AG08395 (cell line): ENCODE results near the gene ZSWIM5.
"Not testable (repeated sequence)": the region's sequence is repeated elsewhere in the genome, so short reads cannot be mapped to it uniquely, and the experiment has no call there.

ENCODE experiments used
- DNase-seq: peaks from one replicate; pipeline ENCODE4 v3.0.0; 2012; ENCODE audit warnings: mixed read lengths, low spot score

Gene ZSWIM5

DNA sequence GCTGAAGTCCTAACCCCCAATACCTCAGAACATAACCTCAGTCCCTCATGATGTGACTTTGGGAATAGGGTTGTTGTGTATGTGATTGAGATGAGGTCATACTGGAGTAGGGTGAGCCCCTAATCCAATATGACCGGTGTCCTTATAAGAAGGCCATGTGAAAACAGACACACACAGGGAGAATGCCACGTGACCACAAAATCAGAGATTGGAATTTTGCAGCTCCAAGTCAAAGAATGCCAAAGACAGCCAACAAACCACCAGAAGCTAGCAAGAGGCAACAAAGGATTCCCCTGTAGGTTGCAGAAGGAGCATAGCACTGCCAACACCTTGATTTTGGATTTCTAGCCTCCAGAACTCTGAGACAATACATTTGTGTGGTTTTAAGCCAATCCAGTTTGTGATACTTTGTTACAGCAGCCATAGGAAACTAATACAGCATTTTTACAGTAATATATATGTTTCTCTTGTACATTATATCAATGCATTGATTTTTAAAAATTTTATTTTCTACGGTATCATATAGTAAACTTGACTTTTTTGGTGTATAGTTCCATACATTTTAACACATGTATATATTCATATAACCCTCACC lies 5.4 kb downstream of the ZSWIM5 start:
- DNase-seq = no peak

DNA sequence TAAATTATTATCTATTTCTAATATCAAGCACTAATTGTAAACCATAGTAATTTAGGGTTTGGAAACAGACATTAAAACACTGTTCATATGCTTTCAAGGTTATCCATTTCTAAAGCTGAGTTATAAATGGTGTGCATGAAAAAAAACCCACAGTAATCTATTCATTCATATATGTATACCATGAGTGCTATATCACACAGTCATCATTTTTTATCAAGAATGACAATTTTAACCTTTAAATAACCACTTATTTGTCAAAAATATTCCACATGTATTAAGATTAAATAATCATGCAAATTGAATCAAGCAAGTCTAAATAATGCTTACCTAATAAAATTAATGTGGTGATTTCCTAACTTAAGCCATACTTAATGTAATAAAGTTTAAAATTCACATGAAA lies 6.0 kb downstream of the ZSWIM5 start:
- DNase-seq = no peak

DNA sequence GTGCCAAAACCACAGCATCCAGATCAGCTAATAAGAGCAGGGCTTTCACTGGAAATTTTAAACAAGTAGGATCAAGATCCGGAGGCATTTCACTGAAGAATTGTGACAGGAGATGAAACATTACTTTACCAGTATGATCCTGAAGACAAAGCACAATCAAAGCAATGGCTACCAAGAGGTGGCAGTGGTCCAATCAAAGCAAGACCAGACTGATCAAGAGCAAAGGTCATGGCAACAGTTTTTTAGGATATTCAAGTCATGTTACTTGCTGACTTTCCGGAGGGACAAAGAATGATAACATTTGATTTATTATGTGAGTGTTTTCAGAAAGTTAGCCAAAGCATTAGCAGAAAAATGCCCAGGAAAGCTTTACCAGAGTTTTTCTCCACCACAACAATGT lies 8.2 kb downstream of the ZSWIM5 start:
- no peak for DNase-seq

DNA sequence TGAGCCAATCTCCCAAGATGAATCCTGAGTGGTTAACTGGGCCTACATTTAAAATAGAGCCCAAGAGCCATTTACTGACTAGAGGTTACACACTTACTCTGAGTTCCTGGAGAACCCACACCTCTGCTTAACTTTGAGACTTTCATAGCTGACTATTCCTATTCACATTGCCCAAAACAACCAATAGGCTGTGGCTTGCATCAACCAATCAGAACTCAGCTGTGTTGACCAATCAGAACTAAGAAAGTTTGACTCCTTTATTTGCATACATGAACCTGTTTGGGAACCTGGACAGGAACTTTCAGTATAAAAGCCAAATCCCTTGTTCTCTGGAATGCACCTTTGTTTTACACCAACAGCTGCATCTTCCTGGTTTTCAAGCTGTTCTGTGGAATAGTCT lies 9.5 kb downstream of the ZSWIM5 start:
- no peak for DNase-seq

DNA sequence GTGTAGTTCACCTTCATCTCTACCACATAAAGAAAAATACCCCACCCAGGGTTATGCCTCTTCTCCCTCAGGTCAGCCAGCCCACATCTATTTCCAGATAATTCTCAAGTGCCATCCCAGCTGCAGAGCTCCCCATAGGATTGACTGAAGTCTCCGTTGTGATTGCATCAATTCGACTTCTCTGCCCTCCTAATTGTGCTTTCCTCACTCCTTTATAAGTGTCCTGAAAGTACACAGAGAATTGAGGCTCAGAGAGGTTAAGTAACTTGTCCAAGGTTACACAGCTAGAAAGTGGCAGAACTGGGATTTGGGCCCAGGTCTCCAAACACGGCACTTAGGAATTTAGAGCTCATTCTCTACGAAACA lies 15.0 kb downstream of the ZSWIM5 start:
- DNase-seq = no peak

DNA sequence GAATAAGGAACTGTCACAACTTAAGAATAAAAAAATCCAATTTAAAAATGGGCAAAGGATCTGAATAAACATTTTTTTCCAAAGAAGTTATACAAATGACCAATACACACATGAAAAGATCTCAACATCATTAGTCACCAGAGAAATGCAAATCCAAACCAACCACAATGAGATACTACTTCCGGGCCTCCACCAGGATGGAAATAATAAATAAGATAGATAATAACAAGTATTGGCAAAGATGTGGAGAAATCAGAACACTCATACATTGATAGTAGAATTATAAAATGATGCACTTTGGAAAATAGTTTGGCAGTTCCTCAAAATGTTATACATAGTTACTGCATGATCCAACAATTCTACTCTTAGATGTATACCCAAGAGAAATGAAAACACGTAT lies 18.7 kb downstream of the ZSWIM5 start:
- no peak for DNase-seq

DNA sequence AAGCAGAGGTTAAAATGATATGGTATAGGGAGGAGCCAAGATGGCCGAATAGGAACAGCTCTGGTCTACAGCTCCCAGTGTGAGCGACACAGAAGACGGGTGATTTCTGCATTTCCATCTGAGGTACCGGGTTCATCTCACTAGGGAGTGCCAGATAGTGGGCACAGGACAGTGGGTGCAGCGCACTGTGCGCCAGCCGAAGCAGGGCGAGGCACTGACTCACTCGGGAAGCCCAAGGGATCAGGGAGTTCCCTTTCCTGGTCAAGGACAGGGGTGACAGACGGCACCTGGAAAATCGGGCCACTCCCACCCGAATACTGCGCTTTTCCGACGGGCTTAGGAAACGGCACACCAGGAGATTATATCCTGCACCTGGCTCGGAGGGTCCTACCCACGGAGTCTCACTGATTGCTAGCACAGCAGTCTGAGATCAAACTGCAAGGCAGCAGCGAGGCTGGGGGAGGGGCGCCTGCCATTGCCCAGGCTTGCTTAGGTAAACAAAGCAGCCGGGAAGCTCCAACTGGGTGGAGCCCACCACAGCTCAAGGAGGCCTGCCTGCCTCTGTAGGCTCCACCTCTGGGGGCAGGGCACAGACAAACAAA lies 26.4 kb downstream of the ZSWIM5 start:
- DNase-seq = not testable (repeated sequence)

DNA sequence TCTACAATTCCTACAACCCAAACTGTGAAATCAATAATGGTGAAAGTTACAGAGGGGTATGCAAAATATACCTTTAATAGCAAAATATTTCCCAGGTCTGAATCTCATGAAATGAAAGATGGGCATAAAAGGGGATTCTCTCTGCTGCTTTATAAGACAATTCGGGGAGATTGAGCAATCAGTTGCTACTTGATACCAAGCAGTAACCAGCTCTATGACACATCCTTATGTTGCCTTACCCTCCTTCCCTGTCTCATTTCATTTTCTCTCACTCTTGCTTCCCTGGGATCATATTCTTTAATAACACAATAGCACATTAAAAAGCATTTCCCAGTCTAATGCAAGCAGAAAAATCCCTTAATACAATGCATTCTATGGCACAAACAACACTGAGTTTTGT lies 29.0 kb downstream of the ZSWIM5 start:
- no peak for DNase-seq

DNA sequence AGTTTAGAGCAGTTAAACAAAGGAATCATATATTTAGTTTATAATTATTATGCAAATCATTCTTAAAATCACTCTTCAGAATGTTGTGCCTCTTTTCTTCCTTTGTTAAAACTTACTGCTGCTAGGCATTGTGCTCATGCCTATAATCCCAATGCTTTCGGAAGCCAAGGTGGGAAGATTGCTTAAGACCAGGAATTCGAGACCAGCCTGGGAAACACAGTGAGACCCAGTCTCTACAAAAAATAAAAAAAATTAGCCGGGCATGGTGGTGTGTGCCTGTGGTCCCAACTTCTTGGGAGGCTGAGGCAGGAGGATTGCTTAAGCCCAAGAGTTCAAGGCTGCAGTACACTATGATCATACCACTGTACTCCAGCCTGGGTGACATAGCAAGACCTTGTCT lies 33.6 kb downstream of the ZSWIM5 start:
- no peak for DNase-seq

DNA sequence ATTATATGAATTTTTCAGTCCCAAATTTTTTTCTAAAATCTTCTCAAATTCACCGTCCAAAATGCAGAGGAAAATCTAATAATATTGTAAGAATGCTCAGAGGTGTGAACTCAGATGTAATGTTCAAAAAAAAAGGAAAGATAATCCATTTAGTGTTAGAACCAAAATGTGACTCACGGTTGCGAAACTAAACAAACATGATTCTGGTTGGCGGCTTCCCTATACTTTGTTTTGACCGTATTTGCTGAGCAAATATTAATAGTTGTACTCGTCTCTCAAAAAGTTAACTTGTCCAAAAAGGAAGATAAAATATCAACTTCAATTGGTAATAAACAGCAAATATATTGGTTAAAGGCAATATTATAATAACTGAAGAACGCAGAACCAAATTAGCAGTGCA lies 34.4 kb downstream of the ZSWIM5 start:
- DNase-seq = no peak

DNA sequence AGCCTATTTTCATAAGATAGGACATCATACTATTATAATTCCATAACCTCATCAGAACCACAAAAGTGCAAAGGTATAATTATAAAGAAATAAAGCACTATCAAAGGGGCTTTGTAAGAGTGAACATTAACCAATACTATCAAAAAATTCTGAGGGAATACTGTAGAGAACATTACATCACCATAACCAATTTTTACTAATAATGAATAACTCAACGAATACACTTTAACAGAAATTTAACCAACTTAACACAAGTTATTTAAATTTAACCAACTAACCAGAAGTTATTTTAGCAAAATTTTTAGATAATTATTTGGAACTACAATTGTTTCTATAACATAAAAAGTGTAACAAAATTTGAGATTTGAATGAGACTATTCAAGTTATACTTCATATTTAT lies 34.8 kb downstream of the ZSWIM5 start:
- no peak for DNase-seq

DNA sequence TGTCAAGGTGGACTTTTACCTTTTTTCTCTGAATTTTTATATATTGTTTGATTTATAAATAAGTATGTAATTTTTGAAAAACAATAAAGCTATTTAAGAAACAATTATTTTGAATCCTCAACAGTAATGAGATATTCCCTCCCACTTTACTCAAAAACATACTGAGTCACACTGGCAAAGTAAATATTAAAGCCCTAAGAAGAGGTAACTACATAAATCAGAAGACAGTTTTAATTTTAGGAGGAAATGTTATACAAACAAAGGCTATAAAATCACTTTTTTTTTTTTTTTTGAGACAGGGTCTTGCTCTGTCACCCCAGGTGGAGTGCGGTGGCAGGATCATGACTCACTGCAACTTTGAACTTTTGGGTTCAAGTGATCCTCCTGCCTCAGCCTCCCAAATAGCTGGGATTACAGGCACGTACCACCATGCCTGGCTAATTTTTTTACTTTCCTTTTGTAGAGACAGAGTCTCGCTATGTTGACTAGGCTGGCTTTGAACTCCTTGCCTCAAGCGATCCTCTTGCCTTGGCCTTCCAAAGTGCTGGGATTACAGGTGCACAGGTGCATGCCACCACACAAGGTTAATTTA lies 36.2 kb downstream of the ZSWIM5 start:
- DNase-seq = no peak

DNA sequence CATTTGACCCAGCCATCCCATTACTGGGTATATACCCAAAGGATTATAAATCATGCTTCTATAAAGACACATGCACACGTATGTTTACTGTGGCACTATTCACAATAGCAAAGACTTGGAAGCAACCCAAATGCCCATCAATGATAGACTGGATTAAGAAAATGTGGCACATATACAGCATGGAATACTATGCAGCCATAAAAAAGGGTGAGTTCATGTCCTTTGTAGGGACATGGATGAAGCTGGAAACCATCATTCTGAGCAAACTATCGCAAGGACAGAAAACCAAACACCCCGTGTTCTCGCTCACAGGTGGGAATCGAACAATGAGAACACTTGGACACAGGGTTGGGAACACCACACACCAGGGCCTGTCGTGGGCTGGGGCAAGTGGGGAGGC lies 38.5 kb downstream of the ZSWIM5 start:
- DNase-seq = not testable (repeated sequence)

DNA sequence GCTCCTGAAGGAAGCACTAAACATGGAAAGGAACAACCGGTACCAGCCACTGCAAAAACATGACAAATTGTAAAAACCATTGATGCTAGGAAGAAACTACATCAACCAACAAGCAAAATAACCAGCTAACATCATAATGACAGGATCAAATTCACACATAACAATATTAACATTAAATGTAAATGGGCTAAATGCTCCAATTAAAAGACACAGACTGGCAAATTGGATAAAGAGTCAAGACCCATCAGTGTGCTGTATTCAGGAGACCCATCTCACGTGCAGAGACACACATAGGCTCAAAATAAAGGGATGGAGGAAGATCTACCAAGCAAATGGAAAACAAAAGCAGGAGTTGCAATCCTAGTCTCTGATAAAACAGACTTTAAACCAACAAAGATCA lies 42.1 kb downstream of the ZSWIM5 start:
- DNase-seq = not testable (repeated sequence)

DNA sequence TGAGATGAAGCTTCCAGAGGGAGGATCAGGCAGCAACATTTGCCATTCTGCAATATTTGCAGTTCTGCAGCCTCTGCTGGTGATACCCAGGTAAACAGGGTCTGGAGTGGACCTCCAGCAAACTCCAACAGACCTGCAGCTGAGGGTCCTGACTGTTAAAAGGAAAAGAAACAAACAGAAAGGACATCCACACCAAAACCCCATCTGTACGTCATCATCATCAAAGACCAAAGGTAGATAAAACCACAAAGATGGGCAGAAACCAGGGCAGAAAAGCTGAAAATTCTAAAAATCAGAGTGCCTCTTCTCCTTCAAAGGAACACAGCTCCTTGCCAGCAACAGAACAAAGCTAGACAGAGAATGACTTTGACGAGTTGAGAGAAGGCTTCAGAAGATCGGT lies 43.3 kb downstream of the ZSWIM5 start:
- DNase-seq = not testable (repeated sequence)

DNA sequence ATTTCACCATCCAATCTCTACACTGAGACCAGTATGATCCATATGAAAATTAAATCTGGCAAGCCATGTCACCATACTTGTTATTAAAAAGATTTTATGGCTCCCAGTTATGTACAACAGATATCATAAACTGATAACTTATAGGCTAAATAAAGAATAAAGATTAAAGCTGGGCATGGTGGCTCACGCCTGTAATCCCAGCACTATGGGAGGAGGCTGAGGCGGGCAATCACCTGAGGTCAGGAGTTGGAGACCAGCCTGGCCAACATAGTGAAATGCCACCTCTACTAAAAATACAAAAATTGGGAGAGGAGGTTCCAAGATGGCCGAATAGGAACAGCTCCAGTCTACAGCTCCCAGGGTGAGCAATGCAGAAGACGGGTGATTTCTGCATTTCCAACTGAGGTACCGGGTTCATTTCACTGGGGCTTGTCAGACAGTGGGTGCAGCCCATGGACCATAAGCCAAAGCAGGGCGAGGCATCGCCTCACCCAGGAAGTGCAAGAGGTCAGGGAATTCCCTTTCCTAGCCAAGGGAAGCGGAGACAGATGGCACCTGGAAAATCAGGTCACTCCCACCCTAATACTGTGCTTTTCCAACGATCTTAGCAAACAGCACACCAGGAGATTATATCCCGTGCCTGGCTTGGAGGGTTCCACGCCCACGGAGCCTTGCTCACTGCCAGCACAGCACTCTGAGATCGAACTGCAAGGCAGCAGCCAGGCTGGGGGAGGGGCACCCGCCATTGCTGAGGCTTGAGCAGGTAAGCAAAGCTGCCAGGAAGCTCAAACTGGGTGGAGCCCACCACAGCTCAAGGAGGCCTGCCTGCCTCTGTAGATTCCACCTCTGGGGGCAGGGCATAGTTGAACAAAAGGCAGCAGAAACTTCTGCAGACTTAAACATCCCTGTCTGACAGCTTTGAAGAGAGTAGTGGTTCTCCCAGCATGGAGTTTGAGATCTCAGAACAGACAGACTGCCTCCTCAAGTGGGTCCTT lies 44.1 kb downstream of the ZSWIM5 start:
- not testable (repeated sequence) for DNase-seq

DNA sequence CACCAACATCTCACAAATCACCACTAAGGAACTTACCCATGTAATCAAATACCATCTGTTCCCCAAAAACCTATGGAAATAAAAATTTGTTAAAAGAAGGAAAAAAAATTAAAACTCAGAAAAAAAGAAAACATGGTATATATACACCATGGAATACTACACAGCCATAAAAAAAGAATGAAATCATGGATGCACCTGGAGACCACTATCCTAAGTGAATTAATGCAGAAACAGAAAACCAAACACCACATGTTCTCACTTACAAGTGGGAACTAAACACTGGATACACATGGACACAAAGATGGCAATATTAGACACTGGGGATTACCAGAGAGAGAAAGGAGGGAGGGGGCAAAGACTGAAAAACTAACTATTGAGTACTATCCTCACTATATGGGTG lies 50.4 kb downstream of the ZSWIM5 start:
- DNase-seq = no peak

DNA sequence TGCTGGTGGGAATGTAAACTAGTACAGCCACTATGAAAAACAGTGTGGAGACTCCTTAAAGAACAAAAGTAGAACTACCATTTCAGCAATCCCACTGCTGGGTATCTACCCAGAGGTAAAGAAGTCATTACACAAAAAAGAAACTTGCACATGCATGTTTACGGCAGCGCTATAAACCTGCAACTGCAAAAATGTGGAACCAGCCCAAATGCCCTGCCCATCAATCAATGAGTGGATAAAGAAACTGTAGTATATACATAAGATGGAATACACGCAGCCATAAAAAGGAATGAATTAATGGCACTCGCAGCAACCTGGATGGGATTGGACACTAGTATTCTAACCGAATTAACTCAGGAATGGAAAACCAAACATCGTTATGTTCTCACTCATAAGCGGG lies 51.0 kb downstream of the ZSWIM5 start:
- DNase-seq = no peak

DNA sequence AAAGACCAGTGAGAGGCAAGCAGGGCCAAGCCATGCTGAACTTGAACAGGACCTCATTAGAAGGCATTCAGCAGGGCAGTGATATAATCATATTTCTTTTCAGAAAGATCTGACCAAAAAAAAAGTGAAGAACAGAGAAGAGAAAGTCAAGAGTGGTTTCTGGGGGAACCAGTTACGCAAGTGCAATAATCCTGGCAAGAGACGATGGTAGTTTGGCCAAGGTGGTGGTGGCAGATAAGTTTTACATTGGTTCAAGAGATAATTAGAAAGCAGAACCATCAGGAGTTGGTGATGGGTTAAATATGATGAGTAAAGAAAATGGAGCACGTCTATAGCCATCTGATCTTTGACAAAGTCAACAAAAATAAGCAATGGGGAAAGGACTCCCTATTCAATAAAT lies 54.3 kb downstream of the ZSWIM5 start:
- DNase-seq = no peak

DNA sequence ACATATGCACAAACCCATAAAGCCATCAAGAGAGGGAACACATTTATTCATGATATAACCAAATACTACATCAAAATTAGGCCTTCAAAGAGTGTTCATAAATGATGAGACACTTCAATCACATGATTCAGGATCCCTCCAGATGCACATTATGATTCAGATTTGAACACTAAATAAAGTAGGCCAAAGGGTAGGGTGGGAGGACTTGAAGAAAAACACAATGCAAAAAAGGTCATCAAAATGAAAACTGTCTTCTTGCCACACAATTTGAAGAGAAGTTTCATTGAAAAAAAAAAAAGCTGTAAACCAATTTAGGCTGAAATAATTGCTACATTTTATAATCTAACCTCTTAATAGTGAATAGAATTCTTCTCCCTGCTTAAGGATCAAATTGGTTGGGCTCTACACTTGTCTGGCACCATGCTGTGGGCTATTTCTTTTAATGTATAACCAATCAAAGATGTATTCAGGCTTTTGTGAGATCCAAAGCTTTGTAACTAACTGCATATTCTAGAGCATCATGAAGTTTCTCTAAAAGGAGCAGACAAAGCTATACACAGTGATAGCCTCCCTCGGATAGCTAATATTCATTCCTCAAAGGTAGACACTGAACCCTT lies 58.1 kb downstream of the ZSWIM5 start:
- DNase-seq = no peak

DNA sequence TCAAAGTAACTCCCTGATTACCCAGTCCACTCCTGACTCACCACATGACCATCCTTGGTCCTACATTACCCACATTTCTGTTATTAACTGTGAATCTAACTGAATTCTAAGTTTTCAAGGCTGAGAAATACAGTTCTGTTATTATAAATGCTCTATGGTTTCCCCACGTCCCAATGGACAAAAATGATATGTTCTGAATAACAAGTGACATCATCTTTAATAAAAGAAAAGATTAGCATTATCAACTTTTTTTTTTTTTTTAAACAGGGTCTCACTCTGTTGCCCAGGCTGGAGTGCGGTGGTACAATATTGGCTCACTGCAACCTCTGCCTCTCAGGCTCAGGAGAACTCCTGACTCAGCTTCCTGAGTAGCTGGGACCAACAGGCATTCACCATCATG lies 59.6 kb downstream of the ZSWIM5 start:
- DNase-seq = no peak

DNA sequence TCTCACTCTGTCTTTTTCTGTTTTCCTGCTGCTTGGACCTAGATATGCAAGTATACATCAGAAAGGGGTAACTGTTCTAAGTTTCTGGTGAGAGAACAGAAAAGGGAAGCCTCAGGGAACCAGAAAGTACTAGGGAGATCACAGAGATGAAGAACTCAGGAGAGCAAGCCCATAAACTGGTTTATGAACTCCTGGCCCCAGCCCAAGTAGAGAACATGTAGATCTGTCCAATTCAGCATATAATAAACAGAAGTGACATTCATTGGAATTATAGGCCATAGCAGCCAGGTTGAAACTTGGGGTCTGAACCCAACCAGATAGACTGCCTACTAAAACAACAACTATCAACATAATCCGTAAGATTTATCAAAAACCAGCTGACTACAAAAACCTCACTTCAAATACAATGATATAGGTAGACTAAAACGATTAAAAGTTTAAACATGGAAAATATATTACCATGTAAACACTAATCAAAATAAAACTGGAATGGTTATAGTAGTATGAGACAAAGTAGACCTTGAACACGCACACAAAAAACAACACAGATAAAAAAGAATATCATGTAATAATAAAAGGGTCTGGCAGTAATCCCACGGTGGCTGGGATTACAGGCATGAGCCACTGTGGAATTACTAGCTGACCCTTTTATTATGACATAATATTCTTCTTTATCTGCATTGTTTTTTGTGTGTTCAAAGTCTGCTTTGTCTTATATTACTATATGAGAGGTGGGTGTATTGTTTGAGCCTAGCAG lies 65.0 kb downstream of the ZSWIM5 start:
- no peak for DNase-seq
